Measurements from ENCODE around the gene CAPN5.

Gene CAPN5

DNA sequence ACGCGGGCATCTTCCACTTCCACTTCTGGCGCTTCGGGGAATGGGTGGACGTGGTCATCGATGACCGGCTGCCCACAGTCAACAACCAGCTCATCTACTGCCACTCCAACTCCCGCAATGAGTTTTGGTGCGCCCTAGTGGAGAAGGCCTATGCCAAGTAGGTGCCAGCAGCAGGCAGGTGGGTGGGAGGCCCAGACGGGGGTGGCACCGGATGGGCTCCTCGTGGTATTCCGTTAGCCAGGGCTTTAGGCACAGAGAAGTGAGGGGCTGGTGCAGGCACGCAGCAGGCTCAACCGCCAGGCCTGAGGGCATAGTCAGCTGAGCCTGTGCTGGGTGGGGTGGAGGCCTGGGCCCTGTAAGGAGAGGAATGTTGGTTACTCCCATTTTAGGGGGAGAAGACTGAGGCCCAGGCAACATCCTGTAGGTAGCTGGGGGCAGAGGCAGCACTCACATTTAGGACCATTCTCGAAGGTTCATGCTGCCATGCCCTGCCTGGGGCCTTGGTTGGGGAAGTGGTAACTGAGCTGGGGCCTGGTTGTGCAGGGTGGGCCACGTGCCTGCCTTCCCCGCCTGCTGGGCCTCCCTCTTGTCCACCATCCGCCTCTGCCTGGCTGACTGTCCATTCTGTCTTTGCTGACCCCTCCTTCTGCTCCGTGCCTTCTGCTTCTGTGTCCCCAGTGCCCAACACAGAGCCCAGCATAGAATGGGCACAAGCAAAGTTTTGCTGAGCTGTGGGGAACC lies 46.0 kb downstream of the CAPN5 start:
- DNase-seq (ENCODE audit: low spot score) = no peak
- peaks cover 2% of the 10 kb centered on the region for H3K4me1 Mint-ChIP-seq (ENCODE audit: low read depth)
- H3K9me3 Mint-ChIP-seq = no peaks in the 10 kb centered on the region
- no peak overlapping the region for H3K27ac Mint-ChIP-seq
- no peaks in the 10 kb centered on the region for H3K36me3 Mint-ChIP-seq (ENCODE audit: low read depth)
- H3K27me3 Mint-ChIP-seq (ENCODE audit: low read depth) = peaks cover 1% of the 10 kb centered on the region
- H3K4me3 Mint-ChIP-seq = no peak overlapping the region

GRCh38 chr11:77113382-77114088 lies 46.8 kb downstream of the CAPN5 start:
- Mint-ChIP-seq H3K36me3 (ENCODE audit: low read depth) (no peaks in the 10 kb centered on the region), H3K27me3 (ENCODE audit: low read depth) (no peaks in the 10 kb centered on the region), H3K27ac (peak overlapping the region; percentile 49), H3K9me3 (no peaks in the 10 kb centered on the region), H3K4me3 (no peak overlapping the region), H3K4me1 (ENCODE audit: low read depth) (peaks cover 2% of the 10 kb centered on the region)
- DNase-seq (ENCODE audit: low spot score) = no peak

GRCh38 chr11:77114089-77114463 lies 47.3 kb downstream of the CAPN5 start:
- no peaks in the 10 kb centered on the region for H3K27me3 Mint-ChIP-seq (ENCODE audit: low read depth)
- no peak overlapping the region for H3K27ac Mint-ChIP-seq
- H3K9me3 Mint-ChIP-seq = no peaks in the 10 kb centered on the region
- no peak overlapping the region for H3K4me3 Mint-ChIP-seq
- H3K36me3 Mint-ChIP-seq (ENCODE audit: low read depth) = no peaks in the 10 kb centered on the region
- no peak for DNase-seq (ENCODE audit: low spot score)
- peaks cover 2% of the 10 kb centered on the region for H3K4me1 Mint-ChIP-seq (ENCODE audit: low read depth)

- DNase-seq (ENCODE audit: low spot score) = no peak
- H3K27ac Mint-ChIP-seq = no peak overlapping the region
- peaks cover 2% of the 10 kb centered on the region for H3K4me1 Mint-ChIP-seq (ENCODE audit: low read depth)
- no peak overlapping the region for H3K4me3 Mint-ChIP-seq
- H3K36me3 Mint-ChIP-seq (ENCODE audit: low read depth) = no peaks in the 10 kb centered on the region
- no peaks in the 10 kb centered on the region for H3K27me3 Mint-ChIP-seq (ENCODE audit: low read depth)
- H3K9me3 Mint-ChIP-seq = no peaks in the 10 kb centered on the region
Observed at GRCh38 chr11:77115181-77115611, 48.4 kb downstream of the CAPN5 start.

GRCh38 chr11:77115956-77116355 lies 49.2 kb downstream of the CAPN5 start:
- no peak for DNase-seq (ENCODE audit: low spot score)
- Mint-ChIP-seq H3K27me3 (ENCODE audit: low read depth) (no peaks in the 10 kb centered on the region), H3K27ac (no peak overlapping the region), H3K4me1 (ENCODE audit: low read depth) (peaks cover 3% of the 10 kb centered on the region), H3K9me3 (no peaks in the 10 kb centered on the region), H3K36me3 (ENCODE audit: low read depth) (no peaks in the 10 kb centered on the region), H3K4me3 (no peak overlapping the region)

GRCh38 chr11:77117492-77117891 lies 50.7 kb downstream of the CAPN5 start:
- Mint-ChIP-seq H3K9me3 (no peaks in the 10 kb centered on the region), H3K27me3 (ENCODE audit: low read depth) (no peaks in the 10 kb centered on the region), H3K4me1 (ENCODE audit: low read depth) (peaks cover 4% of the 10 kb centered on the region), H3K27ac (no peak overlapping the region), H3K4me3 (no peak overlapping the region), H3K36me3 (ENCODE audit: low read depth) (no peaks in the 10 kb centered on the region)
- no peak for DNase-seq (ENCODE audit: low spot score)

GRCh38 chr11:77118086-77118485 lies 51.3 kb downstream of the CAPN5 start:
- Mint-ChIP-seq H3K27me3 (ENCODE audit: low read depth) (no peaks in the 10 kb centered on the region), H3K27ac (no peak overlapping the region), H3K36me3 (ENCODE audit: low read depth) (no peaks in the 10 kb centered on the region), H3K9me3 (no peaks in the 10 kb centered on the region), H3K4me3 (no peak overlapping the region), H3K4me1 (ENCODE audit: low read depth) (peaks cover 4% of the 10 kb centered on the region)
- no peak for DNase-seq (ENCODE audit: low spot score)

- Mint-ChIP-seq H3K27me3 (ENCODE audit: low read depth) (no peaks in the 10 kb centered on the region), H3K4me1 (ENCODE audit: low read depth) (peaks cover 2% of the 10 kb centered on the region), H3K9me3 (no peaks in the 10 kb centered on the region), H3K27ac (no peak overlapping the region), H3K4me3 (no peak overlapping the region), H3K36me3 (ENCODE audit: low read depth) (no peaks in the 10 kb centered on the region)
- DNase-seq (ENCODE audit: low spot score) = no peak
Observed at GRCh38 chr11:77118971-77119370, 52.2 kb downstream of the CAPN5 start.

- Mint-ChIP-seq H3K27ac (no peak overlapping the region), H3K9me3 (no peaks in the 10 kb centered on the region), H3K36me3 (ENCODE audit: low read depth) (no peaks in the 10 kb centered on the region), H3K4me3 (no peak overlapping the region), H3K27me3 (ENCODE audit: low read depth) (no peaks in the 10 kb centered on the region), H3K4me1 (ENCODE audit: low read depth) (peaks cover 2% of the 10 kb centered on the region)
- DNase-seq (ENCODE audit: low spot score) = no peak
Observed at GRCh38 chr11:77119531-77119936, 52.8 kb downstream of the CAPN5 start.

DNA sequence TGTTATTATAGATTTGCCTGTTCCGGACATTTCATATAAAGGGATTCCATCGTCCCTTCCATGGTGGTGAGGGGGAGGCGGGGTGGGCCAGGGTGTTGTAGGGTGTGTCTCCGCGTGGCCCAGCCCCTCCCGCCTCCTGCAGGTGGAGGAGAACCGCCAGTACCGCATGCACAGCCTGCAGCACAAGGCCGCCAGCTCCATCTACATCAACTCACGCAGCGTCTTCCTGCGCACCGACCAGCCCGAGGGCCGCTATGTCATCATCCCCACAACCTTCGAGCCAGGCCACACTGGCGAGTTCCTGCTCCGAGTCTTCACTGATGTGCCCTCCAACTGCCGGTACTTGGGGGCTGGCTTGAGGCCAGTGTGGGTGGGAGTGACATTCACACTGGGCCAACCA lies 53.8 kb downstream of the CAPN5 start:
- H3K27me3 Mint-ChIP-seq (ENCODE audit: low read depth) = no peaks in the 10 kb centered on the region
- H3K9me3 Mint-ChIP-seq = no peaks in the 10 kb centered on the region
- peaks cover 2% of the 10 kb centered on the region for H3K4me1 Mint-ChIP-seq (ENCODE audit: low read depth)
- H3K36me3 Mint-ChIP-seq (ENCODE audit: low read depth) = no peaks in the 10 kb centered on the region
- H3K4me3 Mint-ChIP-seq = no peak overlapping the region
- DNase-seq (ENCODE audit: low spot score) = no peak
- H3K27ac Mint-ChIP-seq = no peak overlapping the region

DNA sequence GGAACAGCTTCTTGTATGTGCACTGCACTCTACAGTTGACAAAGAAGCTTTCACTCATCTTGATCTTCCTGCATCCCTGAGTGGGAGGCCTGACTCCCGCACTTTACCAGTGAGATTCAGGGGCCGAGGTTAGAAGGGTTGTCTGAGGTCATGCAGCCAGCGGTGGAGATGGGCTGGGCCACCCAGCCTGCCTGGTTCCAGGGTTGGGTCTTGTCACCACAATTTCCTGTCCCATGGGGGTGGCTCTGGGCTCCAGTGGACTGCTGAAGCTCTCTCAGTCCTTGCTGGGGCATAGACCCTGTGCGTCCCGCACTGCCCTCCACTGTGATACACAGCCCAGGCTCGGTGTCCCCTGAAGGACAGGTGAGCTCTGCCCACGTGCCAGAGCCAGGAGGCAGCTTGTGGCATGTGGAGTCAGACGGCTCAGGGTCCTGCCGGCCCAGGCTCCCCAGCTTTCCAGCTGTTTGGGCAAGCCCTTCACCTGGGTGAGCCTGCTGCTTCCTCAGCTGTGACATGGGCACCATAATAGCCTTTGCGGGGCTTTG lies 54.4 kb downstream of the CAPN5 start:
- Mint-ChIP-seq H3K4me1 (ENCODE audit: low read depth) (peaks cover 2% of the 10 kb centered on the region), H3K27ac (no peak overlapping the region), H3K27me3 (ENCODE audit: low read depth) (no peaks in the 10 kb centered on the region), H3K36me3 (ENCODE audit: low read depth) (no peaks in the 10 kb centered on the region), H3K9me3 (no peaks in the 10 kb centered on the region), H3K4me3 (no peak overlapping the region)
- DNase-seq (ENCODE audit: low spot score) = no peak

- no peak overlapping the region for H3K4me3 Mint-ChIP-seq
- no peaks in the 10 kb centered on the region for H3K36me3 Mint-ChIP-seq (ENCODE audit: low read depth)
- H3K27ac Mint-ChIP-seq = no peak overlapping the region
- peaks cover 4% of the 10 kb centered on the region for H3K4me1 Mint-ChIP-seq (ENCODE audit: low read depth)
- H3K27me3 Mint-ChIP-seq (ENCODE audit: low read depth) = no peaks in the 10 kb centered on the region
- no peaks in the 10 kb centered on the region for H3K9me3 Mint-ChIP-seq
- DNase-seq (ENCODE audit: low spot score) = no peak
Observed at GRCh38 chr11:77121876-77122575, 55.3 kb downstream of the CAPN5 start.

DNA sequence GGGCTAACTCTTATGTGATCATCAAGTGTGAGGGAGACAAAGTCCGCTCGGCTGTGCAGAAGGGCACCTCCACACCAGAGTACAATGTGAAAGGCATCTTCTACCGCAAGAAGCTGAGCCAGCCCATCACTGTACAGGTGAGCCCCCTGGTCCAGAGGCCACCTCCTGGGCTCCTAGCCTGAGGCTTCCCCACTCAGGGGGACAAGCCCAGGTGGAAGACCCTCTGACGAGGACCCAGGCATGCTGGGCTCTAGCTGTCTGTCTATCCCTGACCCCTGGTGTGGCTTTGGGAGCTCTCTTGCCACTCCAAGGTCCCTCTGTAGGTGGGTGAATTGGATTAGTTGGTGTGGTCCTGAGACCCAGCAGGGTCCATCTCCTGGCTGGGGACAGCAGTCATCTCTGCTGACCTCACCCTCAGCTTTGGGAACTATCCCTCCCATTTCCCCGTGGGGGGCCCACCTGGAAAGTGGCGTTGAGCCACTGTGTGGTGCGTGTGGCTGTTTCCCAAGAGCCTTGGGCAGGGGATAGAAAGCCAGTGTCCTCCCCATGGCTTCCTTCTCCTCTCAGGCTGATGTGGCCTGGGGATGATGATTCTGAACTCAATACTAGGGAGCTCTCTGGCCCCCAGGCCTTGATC lies 55.9 kb downstream of the CAPN5 start:
- no peak overlapping the region for H3K4me3 Mint-ChIP-seq

GRCh38 chr11:77123591-77123990 lies 56.8 kb downstream of the CAPN5 start:
- Mint-ChIP-seq H3K9me3 (no peaks in the 10 kb centered on the region), H3K4me3 (no peak overlapping the region), H3K27me3 (ENCODE audit: low read depth) (peaks cover 5% of the 10 kb centered on the region), H3K27ac (no peak overlapping the region), H3K36me3 (ENCODE audit: low read depth) (no peaks in the 10 kb centered on the region), H3K4me1 (ENCODE audit: low read depth) (peaks cover 10% of the 10 kb centered on the region)
- no peak for DNase-seq (ENCODE audit: low spot score)

More for the DNA sequence above, 55.9 kb downstream of the CAPN5 start:
- Mint-ChIP-seq H3K4me1 (ENCODE audit: low read depth) (peaks cover 7% of the 10 kb centered on the region), H3K36me3 (ENCODE audit: low read depth) (no peaks in the 10 kb centered on the region), H3K9me3 (no peaks in the 10 kb centered on the region), H3K27me3 (ENCODE audit: low read depth) (peaks cover 3% of the 10 kb centered on the region), H3K27ac (no peak overlapping the region)
- no peak for DNase-seq (ENCODE audit: low spot score)

Data from T-helper 2 cell treated with Interferon-gamma antibody and Interleukin-4, amounts not matched to agents 5 μg/mL and 100 μg/mL, for 36 hours (primary cell).